HepG2 (cell line): ENCODE results near the gene KHNYN. TPM values are rescaled to one million over a fixed set of nuclear protein-coding genes. Genes with fewer than 3 reads are reported as not detected.

Source experiments
- ATAC-seq: fragments of 200-7000 bp; cut with Tn5 transposase; 3 replicates; pipeline ENCODE4 v1.9.1; 2020; ENCODE audit warnings: mild to moderate bottlenecking, moderate library complexity
- BruUV-seq: library from RNA; stranded (reverse); fragments of 400-500 nt; replicated peaks from 2 replicates; lab custom pipeline; 2021; lab: Mats Ljungman, UMichigan
- CTCF ChIA-PET: fragments of 300-600 bp; formaldehyde crosslinking; extraction: SDS; loops from one replicate; lab custom pipeline; 2021; ENCODE audit warnings: low total read pairs, inconsistent platforms, low intra/inter-chr PET ratio; lab: Yijun Ruan, JAX
- POLR2A ChIA-PET: fragments of 350-600 bp; sonication (Branson Sonifier 250); formaldehyde crosslinking; loops from one replicate; lab custom pipeline; 2020; ENCODE audit warnings: antibody characterized with exemption, inconsistent platforms; lab: Yijun Ruan, JAX
- DNase-seq: peaks from one replicate; pipeline ENCODE4 v3.0.0-alpha.2; 2015; ENCODE audit warnings: low spot score
- FAIRE-seq: peaks from 3 replicates; lab custom pipeline; 2011; peaks lifted over from hg19 to GRCh38; lab: Jason Lieb, UNC
- H2AFZ ChIP-seq: one replicate; pipeline ENCODE4 v1.6.1; 2011; ENCODE audit warnings: low read length, inconsistent platforms
- H3K27ac ChIP-seq: fragments of 300-600 bp; 3 replicates; pipeline ENCODE4 v1.8.0; 2011; ENCODE audit warnings: mixed run types, mild to moderate bottlenecking, mixed read lengths, low read length, inconsistent platforms; ENCODE audit not compliant: insufficient read depth; ENCODE audit errors: extremely low read length
- H3K27me3 ChIP-seq, 2 experiments: fragments of 200-600 bp in 1 of 2; 2 replicates in 1 of 2; 3 replicates in 1 of 2; pipeline versions ENCODE4 v1.6.0 to v1.8.0; 2011; ENCODE audit warnings: low read length in 2 of 2, mild to moderate bottlenecking in 2 of 2, moderate library complexity in 2 of 2, inconsistent platforms in 1 of 2; ENCODE audit not compliant: insufficient read depth in 2 of 2, control insufficient read depth in 1 of 2
- H3K36me3 ChIP-seq, 2 experiments: fragments of 200-600 bp in 1 of 2; replicated peaks in 1 of 2; 2 replicates in 1 of 2; 3 replicates in 1 of 2; pipeline versions ENCODE4 v1.5.1 to v1.8.0; 2011; ENCODE audit warnings: low read length in 2 of 2, inconsistent platforms in 1 of 2; ENCODE audit not compliant: insufficient read depth in 2 of 2, control insufficient read depth in 1 of 2
- H3K4me1 ChIP-seq: 2 replicates; pipeline ENCODE4 v1.5.1; 2012; ENCODE audit warnings: low read length, inconsistent platforms; ENCODE audit not compliant: insufficient read depth
- H3K4me2 ChIP-seq: 2 replicates; pipeline ENCODE4 v1.6.0; 2011; ENCODE audit warnings: low read depth, low read length, inconsistent platforms
- H3K4me3 ChIP-seq, 3 experiments: fragments of 200-600 bp in 1 of 3; sonication (generic), shearing (Covaris generic) in 1 of 3; replicated peaks in 1 of 3; 2 replicates each; pipeline ENCODE4 v1.5.1; 2011 to 2016; ENCODE audit warnings: low read length in 3 of 3, inconsistent platforms in 2 of 3, low read depth in 2 of 3, mild to moderate bottlenecking in 2 of 3, control low read depth in 1 of 3, mixed read lengths in 1 of 3; ENCODE audit not compliant: insufficient read depth in 1 of 3
- H3K79me2 ChIP-seq: one replicate; pipeline ENCODE4 v1.6.1; 2011; ENCODE audit warnings: low read length, inconsistent platforms; ENCODE audit not compliant: insufficient read depth
- H3K9ac ChIP-seq: 2 replicates; pipeline ENCODE4 v1.6.0; 2011; ENCODE audit warnings: mild to moderate bottlenecking, low read depth, low read length, inconsistent platforms; ENCODE audit not compliant: insufficient read depth
- H3K9me3 ChIP-seq: 2 replicates; pipeline ENCODE4 v1.5.1; 2012; ENCODE audit warnings: mild to moderate bottlenecking, low read length
- H4K20me1 ChIP-seq: 2 replicates; pipeline ENCODE4 v1.6.0; 2011; ENCODE audit warnings: inconsistent platforms, mild to moderate bottlenecking, low read length, moderate library complexity; ENCODE audit not compliant: insufficient read depth
- AGO2 ChIP-seq: fragments of 200-400 bp; formaldehyde crosslinking; optimal IDR thresholded peaks from 2 replicates; pipeline ENCODE3; 2017; ENCODE audit warnings: mild to moderate bottlenecking, low read depth, low read length, moderate library complexity
- ATF7 ChIP-seq, 2 experiments: fragments of 450-650 bp in 1 of 2; sonication (generic) in 1 of 2; formaldehyde crosslinking in 1 of 2; IDR thresholded peaks; 2 replicates each; pipeline versions ENCODE4 v1.4.0 to v1.6.1; 2016 to 2020; ENCODE audit warnings: antibody characterized with exemption in 1 of 2, mild to moderate bottlenecking in 1 of 2, missing genetic modification reagents in 1 of 2
- FOXJ3 ChIP-seq: sonication (generic); formaldehyde crosslinking; IDR thresholded peaks from 2 replicates; pipeline ENCODE4 v1.4.0; 2020; ENCODE audit warnings: missing genetic modification reagents, mild to moderate bottlenecking, borderline replicate concordance
- GFI1 ChIP-seq: sonication (generic); formaldehyde crosslinking; IDR thresholded peaks from 2 replicates; pipeline ENCODE4 v1.5.0; 2020; ENCODE audit warnings: missing genetic modification reagents, mild to moderate bottlenecking, borderline replicate concordance
- GTF2F1 ChIP-seq: fragments of 150-350 bp; IDR thresholded peaks from 2 replicates; pipeline ENCODE4 v1.6.1; 2014; ENCODE audit warnings: low read length
- HDAC2 ChIP-seq: sonication (generic); formaldehyde crosslinking; IDR thresholded peaks from 2 replicates; pipeline ENCODE4 v1.4.0; 2020; ENCODE audit warnings: missing genetic modification reagents
- JUNB ChIP-seq: sonication (generic); formaldehyde crosslinking; IDR thresholded peaks from 2 replicates; pipeline ENCODE4 v1.8.0; 2022; ENCODE audit warnings: missing genetic modification reagents, mild to moderate bottlenecking, borderline replicate concordance
- KLF16 ChIP-seq, 2 experiments: sonication (generic) in 1 of 2; formaldehyde crosslinking in 1 of 2; IDR thresholded peaks; 2 replicates each; pipeline versions ENCODE4 v1.6.1 to v1.8.0; 2016 to 2023; ENCODE audit warnings: missing genetic modification reagents in 2 of 2, missing compliant biosample characterization in 1 of 2
- MAZ ChIP-seq, 2 experiments: sonication (generic) in 1 of 2; formaldehyde crosslinking in 1 of 2; IDR thresholded peaks; 2 replicates each; pipeline versions ENCODE4 v1.5.0 to v1.6.1; 2012 to 2020; ENCODE audit warnings: low read depth in 2 of 2, mild to moderate bottlenecking in 2 of 2, borderline replicate concordance in 1 of 2, improper control_type of control experiment in 1 of 2, low read length in 1 of 2, missing genetic modification reagents in 1 of 2, moderate library complexity in 1 of 2
- MNT ChIP-seq: fragments of 450-650 bp; IDR thresholded peaks from 2 replicates; pipeline ENCODE4 v1.6.1; 2016
- PLRG1 ChIP-seq: fragments of 450-650 bp; conservative IDR thresholded peaks from 2 replicates; pipeline ENCODE4 v1.6.1; 2016
- ZNF235 ChIP-seq: sonication (generic); formaldehyde crosslinking; IDR thresholded peaks from 2 replicates; pipeline ENCODE4 v1.8.1; 2023; ENCODE audit warnings: mild to moderate bottlenecking, missing genetic modification reagents, borderline replicate concordance
- ZNF547 ChIP-seq: sonication (generic); formaldehyde crosslinking; IDR thresholded peaks from 2 replicates; pipeline ENCODE4 v1.5.1; 2020; ENCODE audit warnings: mild to moderate bottlenecking, missing genetic modification reagents
- ZNF616 ChIP-seq: sonication (generic); formaldehyde crosslinking; IDR thresholded peaks from 2 replicates; pipeline ENCODE4 v1.5.0; 2020; ENCODE audit warnings: low read depth, mild to moderate bottlenecking, missing genetic modification reagents
- WGBS: methylation state at CpG from one replicate; pipeline ENCODE4 v1.1.6; 2017; ENCODE audit warnings: low lambda C conversion rate; 5-methylcytosine and 5-hydroxymethylcytosine counted together
- in situ Hi-C: cut with HindIII; loops from 2 replicates; pipeline ENCODE4 v1.10.0; 2017; ENCODE audit warnings: low pct_unique_long_range_greater_than_20kb; ENCODE audit not compliant: extremely low pct_ligation_motif_present
- intact Hi-C: fragments of 100-400 bp; cut with micrococcal nuclease; formaldehyde crosslinking; loops from one replicate; pipeline ENCODE4 v1.10.0; 2022; ENCODE audit not compliant: unreplicated experiment
- polyA plus RNA-seq, 8 experiments: library from polyadenylated mRNA; depleted of rRNA in 3 of 8; stranded (reverse) in 7 of 8; unstranded in 1 of 8; fragments of >200 nt; fragmentation: Illumina TruSeq in 4 of 8; extraction: Trizol in 4 of 8; gene quantifications; 2 replicates each; pipeline versions ENCODE4 v1.2.1 to v1.2.3, GENCODE V29; 2011 to 2016; ENCODE audit warnings: low read depth in 4 of 8, missing spikeins in 1 of 8, mixed read lengths in 1 of 8; ENCODE audit not compliant: insufficient read depth in 1 of 8
- total RNA-seq, 5 experiments: library from RNA; depleted of rRNA; stranded (reverse); fragments of >200 nt; fragmentation: Illumina TruSeq; extraction: Trizol; gene quantifications; 2 replicates each; pipeline ENCODE4 v1.2.3, GENCODE V29; 2016; ENCODE audit warnings: low read depth in 1 of 5

KHNYN gene
- total and polyA plus RNA-seq, 2 of the 13 experiments (the other 11 are each of a cell fraction or from before 2014, with no cell fraction given), result 52.8 to 75.7 TPM

- Histone ChIP-seq H3K9ac (no peak overlapping the region), H3K9me3 (no peaks in the 10 kb centered on the region), H3K79me2 (no peaks in the 10 kb centered on the region), H3K27ac (no peak overlapping the region), H3K4me2 (no peak overlapping the region), H3K4me1 (peaks cover 14% of the 10 kb centered on the region), H4K20me1 (no peaks in the 10 kb centered on the region), H3K36me3 (no peaks in the 10 kb centered on the region), H3K27me3 (peaks cover 7 to 42% of the 10 kb centered on the region in 2 experiments; a peak in 4 of 5 replicates), H2AFZ (no peak overlapping the region), H3K4me3 (no peak overlapping the region)
- FAIRE-seq, result no peak
- no TSS peak for BruUV-seq
- no peak for DNase-seq
- WGBS, result 18% methylated on average over 4 of the region's 4 CpGs
- ChIA-PET CTCF (no interaction called here), POLR2A (no interaction called here)
- no peak for ATAC-seq
- in situ Hi-C loops, result no loop called here
- intact Hi-C loops, result no loop called here
- TF ChIP-seq FOXJ3 (CRISPR knock-in tag), result no peak
- TF ChIP-seq PLRG1, result 0 out of 2 replicates have a peak, but pooled peaks have one; percentile 53
- no peak for TF ChIP-seq KLF16 (CRISPR knock-in tag; IDR thresholded peaks at IDR 0.05)
- peak; percentile 40 for TF ChIP-seq MNT
- TF ChIP-seq ATF7 (IDR thresholded peaks at IDR 0.05), result peak; percentile 27; the same call in 1 of the 2 replicates
- no peak for TF ChIP-seq ATF7 (CRISPR knock-in tag; IDR thresholded peaks at IDR 0.05)
- TF ChIP-seq AGO2, result no peak
- TF ChIP-seq GFI1 (CRISPR knock-in tag), result no peak
- TF ChIP-seq ZNF616 (CRISPR knock-in tag), result no peak
- TF ChIP-seq GTF2F1, result no peak
- peak; percentile 19; the same call in 1 of the 2 replicates for TF ChIP-seq JUNB
- no peak for TF ChIP-seq ZNF547 (CRISPR knock-in tag)
- TF ChIP-seq ZNF235 (CRISPR knock-in tag), result no peak
- no peak for TF ChIP-seq HDAC2
- TF ChIP-seq MAZ (IDR thresholded peaks at IDR 0.05; ENCODE audit: borderline replicate concordance, low read depth, low read length), result no peak
- no peak for TF ChIP-seq MAZ (CRISPR knock-in tag; IDR thresholded peaks at IDR 0.05; ENCODE audit: low read depth)
Measured at GRCh38 chr14:24384169-24384568, 45.6 kb upstream of the KHNYN start.
